GM18520 (cell line): Measurements from ENCODE around the gene MACIR.
A peak's percentile ranks its signal among the peaks of the same experiment; 100 is the strongest.

Source experiments
- ATAC-seq: cut with Tn5 transposase; IDR thresholded peaks from one replicate; pipeline ENCODE4 v1.9.1; 2021; ENCODE audit not compliant: unreplicated experiment

MACIR gene

GRCh38 chr5:103244398-103244797 lies 14.2 kb upstream of the MACIR start:
- ATAC-seq: no peak

GRCh38 chr5:103245761-103246160 lies 12.8 kb upstream of the MACIR start:
- ATAC-seq: no peak

DNA sequence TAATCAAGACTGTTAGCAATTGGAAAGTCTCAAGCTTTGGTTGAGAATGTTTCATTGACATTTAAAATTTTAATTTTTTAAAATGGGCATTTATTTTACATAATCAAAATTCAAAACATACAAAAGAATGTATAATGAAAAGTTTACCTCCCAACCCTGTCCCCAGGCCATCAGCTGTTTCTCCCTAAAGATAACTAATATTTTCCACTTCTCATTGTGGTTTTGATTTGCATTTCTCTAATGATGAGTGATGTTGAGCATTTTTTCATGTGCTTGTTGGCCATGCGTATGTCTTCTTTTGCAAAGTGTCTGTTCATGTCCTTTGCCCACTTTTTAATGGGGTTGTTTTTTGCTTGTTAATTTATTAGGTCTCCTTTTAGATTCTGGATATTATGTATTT lies 11.4 kb upstream of the MACIR start:
- no peak for ATAC-seq

GRCh38 chr5:103249068-103249467 lies 9.5 kb upstream of the MACIR start:
- ATAC-seq: no peak

- no peak for ATAC-seq
Observed at GRCh38 chr5:103254921-103255320, 3.6 kb upstream of the MACIR start.

DNA sequence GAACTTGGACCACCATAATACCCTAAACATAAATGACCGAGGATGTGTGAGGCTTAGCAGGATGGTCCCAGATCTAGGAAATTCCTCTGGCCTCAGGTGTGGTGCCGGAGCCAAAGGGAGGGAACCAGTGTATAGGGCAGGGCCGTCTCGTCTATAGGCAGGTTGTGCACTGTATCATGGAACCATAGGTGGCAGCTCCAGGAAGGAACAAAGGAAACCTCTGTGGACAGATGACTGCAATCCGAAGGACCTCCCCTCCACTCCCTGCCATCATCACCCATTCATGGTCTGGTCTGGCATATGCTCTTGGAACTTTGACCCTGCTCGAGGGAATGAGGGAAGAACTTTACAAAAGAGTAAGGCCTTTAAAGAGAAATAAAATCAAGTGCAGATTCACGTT lies 2.9 kb upstream of the MACIR start:
- ATAC-seq: no peak

- ATAC-seq: no peak
Observed at GRCh38 chr5:103256178-103256577, 2.4 kb upstream of the MACIR start.

DNA sequence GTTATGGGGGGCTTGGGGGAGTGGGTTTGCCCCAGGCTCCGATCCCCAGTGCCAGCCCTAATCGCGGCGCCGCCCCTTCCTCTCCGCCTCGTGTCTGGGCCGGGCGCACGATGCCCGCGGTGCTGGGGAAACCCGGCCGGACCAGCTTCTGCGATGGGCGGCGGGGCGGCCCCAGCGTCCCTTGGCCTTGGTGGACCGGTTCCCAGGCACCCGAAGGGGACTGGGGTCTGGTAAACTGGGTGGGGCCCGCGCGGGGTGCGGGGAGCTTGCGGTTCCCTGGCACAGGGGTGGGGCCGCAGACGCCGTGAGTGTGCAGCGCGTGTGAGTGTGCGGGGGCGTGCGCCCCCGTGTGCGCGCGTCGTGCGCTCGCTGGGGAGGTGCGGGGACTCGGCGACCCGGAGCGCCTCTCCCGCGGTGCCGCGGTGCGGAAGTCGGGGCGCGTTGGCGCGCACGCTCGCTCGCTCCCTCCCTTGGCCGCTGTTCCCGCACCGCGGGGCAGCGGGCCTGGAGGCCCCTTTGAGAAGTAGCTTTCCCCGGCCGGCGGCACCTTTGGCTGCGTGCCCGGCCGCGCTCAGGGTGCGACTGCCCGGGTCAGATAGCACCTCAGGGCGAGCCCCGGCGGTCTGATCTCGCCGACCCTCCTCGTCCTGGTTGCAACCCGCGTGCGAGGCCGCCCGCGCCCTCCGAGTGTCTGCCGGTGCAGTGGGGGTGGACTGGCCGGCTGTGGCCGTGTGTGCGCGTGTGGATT lies 568 bp downstream of the MACIR start:
- ATAC-seq: peak; percentile 26

DNA sequence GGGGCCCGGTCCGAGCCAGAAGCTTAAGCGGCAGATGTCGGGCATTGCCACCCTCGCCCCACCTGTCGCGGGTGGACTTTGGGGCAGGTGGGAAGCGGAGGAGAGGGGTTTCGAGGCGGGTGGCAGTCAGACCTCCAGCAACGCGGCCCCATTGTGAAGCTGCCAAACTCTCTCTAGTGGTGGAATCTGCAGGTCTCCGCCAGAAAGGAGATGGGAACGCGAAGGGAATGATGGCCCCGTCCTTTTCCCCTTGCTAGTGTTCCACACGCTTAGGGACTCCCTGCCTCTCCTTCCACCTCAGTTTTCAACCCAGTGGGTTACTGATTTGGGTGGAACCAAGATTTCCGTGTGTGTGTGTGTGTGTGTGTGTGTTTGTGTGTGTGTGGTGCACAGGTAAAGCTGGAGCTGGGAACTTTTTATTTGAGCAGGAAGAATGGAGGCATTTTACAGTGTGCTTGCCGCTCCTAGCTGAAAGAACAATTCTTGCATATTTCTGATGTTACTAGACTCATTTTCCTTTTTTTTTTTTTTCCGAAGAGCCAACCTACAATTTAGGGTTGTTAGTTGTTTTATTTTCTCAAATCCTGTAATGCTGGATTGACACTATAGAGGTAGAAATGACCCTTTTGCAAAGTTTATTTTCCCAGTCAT lies 1.3 kb downstream of the MACIR start:
- no peak for ATAC-seq

GRCh38 chr5:103260951-103261350 lies 2.4 kb downstream of the MACIR start:
- ATAC-seq: peak; percentile 35

GRCh38 chr5:103262422-103262871 lies 3.9 kb downstream of the MACIR start:
- ATAC-seq: no peak

DNA sequence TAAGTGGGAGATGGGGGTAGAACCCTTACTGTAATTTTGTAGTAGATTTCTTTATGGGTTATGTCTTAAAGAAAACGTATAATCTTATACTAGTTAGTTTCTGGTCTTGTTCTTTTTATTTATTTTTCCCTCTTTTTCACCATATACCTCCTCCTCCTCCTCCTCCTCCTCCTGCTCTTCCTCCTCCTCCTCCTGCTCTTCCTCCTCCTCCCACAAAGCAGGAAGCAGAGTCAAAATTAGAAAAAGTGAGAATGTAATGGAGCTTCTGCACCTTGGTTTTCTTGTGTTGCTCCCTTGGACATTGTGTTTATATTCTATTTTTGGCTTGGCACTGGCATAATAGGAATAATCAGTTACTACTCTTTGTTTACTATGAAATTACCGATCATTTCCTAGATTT lies 4.5 kb downstream of the MACIR start:
- ATAC-seq: no peak

DNA sequence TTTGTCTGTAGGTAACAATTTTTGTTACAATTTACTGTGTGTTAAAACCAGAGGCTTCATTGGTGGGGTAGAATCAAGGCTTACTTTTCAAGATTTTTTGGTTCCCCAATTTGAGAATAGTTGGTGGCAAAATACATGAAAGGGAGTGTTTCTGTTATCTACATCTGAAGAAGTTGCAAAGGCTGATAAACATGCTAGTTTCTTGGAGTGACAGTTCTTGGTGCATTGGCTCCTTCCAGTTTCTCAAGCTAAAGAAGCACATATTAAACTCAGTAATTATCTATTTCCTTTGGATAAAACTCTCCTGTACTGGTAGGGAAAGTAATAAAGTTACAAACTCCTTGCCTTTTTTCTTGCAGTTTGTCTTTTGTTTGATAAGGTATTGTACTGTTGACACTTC lies 5.9 kb downstream of the MACIR start:
- no peak for ATAC-seq

GRCh38 chr5:103270581-103270980 lies 12.0 kb downstream of the MACIR start:
- no peak for ATAC-seq

GRCh38 chr5:103271570-103272289 lies 13.2 kb downstream of the MACIR start:
- ATAC-seq: no peak

GRCh38 chr5:103272377-103272776 lies 13.8 kb downstream of the MACIR start:
- ATAC-seq: no peak

DNA sequence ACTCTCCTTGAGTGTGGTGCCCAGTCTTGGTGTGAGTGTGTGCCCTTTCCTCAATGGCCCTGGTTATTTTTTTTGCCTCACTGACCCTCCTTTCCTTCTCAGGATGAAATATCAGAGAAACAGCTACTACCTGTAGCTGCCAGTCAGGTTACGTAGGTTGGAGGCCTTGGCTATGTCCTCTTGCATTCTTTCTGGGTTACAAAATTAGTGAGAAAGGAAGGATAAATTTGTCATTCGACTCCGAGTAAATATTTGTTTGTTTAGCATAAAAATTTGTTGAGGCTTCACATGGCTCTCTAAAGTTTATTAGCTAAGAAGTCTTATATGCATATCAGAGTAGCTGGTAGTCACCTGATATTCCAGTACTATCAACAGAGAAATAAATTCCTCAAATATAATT lies 15.4 kb downstream of the MACIR start:
- no peak for ATAC-seq

DNA sequence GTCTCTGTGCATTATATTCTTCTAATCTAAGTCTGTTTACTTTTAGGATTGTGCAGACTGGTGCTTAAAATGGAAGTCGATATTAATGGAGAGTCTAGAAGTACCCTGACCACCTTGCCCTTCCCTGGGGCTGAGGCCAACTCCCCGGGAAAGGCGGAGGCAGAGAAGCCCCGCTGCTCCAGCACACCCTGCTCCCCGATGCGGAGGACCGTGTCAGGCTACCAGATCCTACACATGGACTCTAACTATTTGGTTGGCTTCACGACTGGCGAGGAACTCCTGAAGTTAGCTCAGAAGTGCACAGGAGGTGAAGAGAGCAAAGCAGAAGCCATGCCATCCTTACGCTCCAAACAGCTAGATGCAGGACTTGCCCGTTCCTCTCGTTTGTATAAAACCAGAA lies 17.3 kb downstream of the MACIR start:
- ATAC-seq: no peak

DNA sequence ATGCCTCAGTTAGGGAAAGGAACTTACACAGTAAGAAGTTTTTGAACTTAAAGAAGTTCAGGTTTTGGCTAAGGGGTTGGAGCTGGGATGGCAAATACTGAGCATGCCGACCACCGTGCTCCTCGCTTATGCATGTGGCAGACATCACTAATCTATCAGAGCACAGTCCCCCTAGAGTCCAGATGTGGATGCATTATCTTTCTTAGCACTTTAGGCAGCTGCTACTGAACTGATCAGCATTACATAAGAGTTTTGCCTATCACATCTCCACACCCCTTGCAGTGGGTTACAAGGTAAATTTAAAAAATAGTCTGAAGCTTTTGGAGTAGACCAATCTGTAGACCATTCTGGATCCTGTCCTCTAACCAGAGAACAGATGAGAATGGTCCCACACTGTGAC lies 22.4 kb downstream of the MACIR start:
- no peak for ATAC-seq

DNA sequence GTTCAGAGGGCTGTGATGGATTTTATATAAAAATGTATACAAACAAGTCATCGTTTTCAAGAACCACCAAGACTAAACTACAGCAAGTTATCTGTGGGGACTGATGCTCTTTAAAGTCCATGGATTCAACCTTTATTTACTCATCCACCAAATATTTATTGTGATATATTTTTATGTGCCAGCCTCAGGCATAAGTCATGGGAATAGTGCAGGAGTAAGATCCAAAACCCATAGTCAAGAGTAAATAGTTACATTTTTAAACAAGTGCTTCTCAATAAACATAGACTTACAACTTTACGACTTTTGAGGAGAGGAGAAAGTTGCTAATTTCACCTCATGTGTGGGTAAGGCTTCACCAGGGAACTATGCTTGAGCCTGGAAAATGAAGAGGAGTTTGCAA lies 24.6 kb downstream of the MACIR start:
- no peak for ATAC-seq

GRCh38 chr5:103283869-103284268 lies 25.3 kb downstream of the MACIR start:
- no peak for ATAC-seq

- no peak for ATAC-seq
Observed at GRCh38 chr5:103286622-103287021, 28.1 kb downstream of the MACIR start.
